Measurements from ENCODE around the gene MTERF4. TPM values are rescaled to one million over a fixed set of nuclear protein-coding genes. Genes with fewer than 3 reads are reported as not detected.

MTERF4 gene
- total and polyA plus RNA-seq, 2 of the 8 experiments (the other 6 are each of a cell fraction or from before 2014, with no cell fraction given): 25.9 to 28.5 TPM

DNA sequence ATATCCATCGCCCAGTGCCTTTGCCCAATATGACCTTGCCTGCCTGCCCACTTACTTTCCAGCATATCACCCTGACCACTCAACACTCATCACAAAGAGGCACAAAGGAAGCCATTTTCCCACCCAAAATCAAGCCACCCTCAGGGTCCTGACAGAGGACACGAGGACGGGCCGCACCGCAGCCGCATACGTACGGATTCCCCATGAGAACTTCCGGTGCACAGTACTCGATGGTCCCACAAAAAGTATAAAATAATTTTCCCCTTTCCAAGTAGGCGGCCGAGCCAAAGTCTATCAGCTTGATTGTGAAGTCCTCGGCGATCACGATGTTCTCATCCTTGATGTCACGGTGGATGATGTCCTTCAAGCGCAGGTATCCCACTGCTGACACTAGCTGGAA lies 10.0 kb upstream of the MTERF4 start:
- peaks cover 0 to 26% (median 6%) of the 10 kb centered on the region in 4 experiments; a peak in 4 of 8 replicates for H3K36me3 ChIP-seq (ENCODE audit: control insufficient read depth in 2 of 4, insufficient read depth in 4 of 4, low read length in 3 of 4)
- H3K4me3 ChIP-seq (ENCODE audit: extremely low read depth in 1 of 4, insufficient read depth in 2 of 4, low read depth in 3 of 4, low read length in 4 of 4): no peak overlapping the region
- no peak overlapping the region for H2AFZ ChIP-seq (ENCODE audit: low read length)
- no peak overlapping the region for H3K18ac ChIP-seq (ENCODE audit: extremely low read depth, low read length)
- H3K23ac ChIP-seq (ENCODE audit: insufficient read length): no peak overlapping the region
- H3K9ac ChIP-seq (replicated peaks in 1 of 4; ENCODE audit: extremely low read depth in 1 of 4, low read depth in 3 of 4, low read length in 3 of 4): no peak overlapping the region
- no peak overlapping the region for H2BK120ac ChIP-seq (replicated peaks; ENCODE audit: low read depth, low read length)
- H3K23me2 ChIP-seq (ENCODE audit: low read depth, low read length): no peaks in the 10 kb centered on the region; the same call in 1 of the 2 replicates
- no peaks in the 10 kb centered on the region; the same call in 1 of the 2 replicates for H3K79me1 ChIP-seq (ENCODE audit: low read depth, low read length)
- DNase-seq (ENCODE audit: low read depth in 1 of 2, low spot score in 2 of 2) (no peak), FAIRE-seq (no peak)
- H4K91ac ChIP-seq (replicated peaks; ENCODE audit: insufficient read length, low read length): no peak overlapping the region
- no peak overlapping the region for H3K14ac ChIP-seq (ENCODE audit: insufficient read length)
- H4K20me1 ChIP-seq (replicated peaks in 1 of 2; ENCODE audit: control insufficient read depth in 1 of 2, insufficient read depth in 2 of 2, low read length in 2 of 2): peaks cover 3 to 6% of the 10 kb centered on the region in 2 experiments
- WGBS, 2 experiments (ENCODE audit: extremely low coverage in 1 of 2, insufficient coverage in 1 of 2, insufficient read length in 1 of 2, insufficient replicate concordance in 2 of 2, low coverage in 1 of 2, low lambda C conversion rate in 2 of 2, missing lambda C conversion rate in 1 of 2): 97% methylated on average over 17 of the region's 17 CpGs; no CpG with 5 or more reads in 1 of the 2 experiments
- no peak for TF ChIP-seq EZH2 (IDR thresholded peaks at IDR 0.05; ENCODE audit: low read depth, low read length, severe bottlenecking)
- no peak for TF ChIP-seq HDAC6 (IDR thresholded peaks at IDR 0.05; ENCODE audit: low read depth, low read length)
- no peak for TF ChIP-seq BACH1 (IDR thresholded peaks at IDR 0.05; ENCODE audit: low read length)
- TF ChIP-seq BRCA1 (IDR thresholded peaks at IDR 0.05; ENCODE audit: low read depth, low read length): no peak
- TF ChIP-seq EP300 (IDR thresholded peaks at IDR 0.05; ENCODE audit: borderline replicate concordance in 1 of 2, low read depth in 2 of 2, low read length in 2 of 2): no peak
- TF ChIP-seq CBX8 (IDR thresholded peaks at IDR 0.05; ENCODE audit: borderline replicate concordance, low read depth, low read length): no peak
- TF ChIP-seq GTF2F1 (IDR thresholded peaks at IDR 0.05; ENCODE audit: borderline replicate concordance, low read depth, low read length): no peak
- TF ChIP-seq MAFK (IDR thresholded peaks at IDR 0.05; ENCODE audit: low read depth, low read length): no peak
- no peak for TF ChIP-seq SIN3A (conservative IDR thresholded peaks at IDR 0.05 in 1 of 2, IDR thresholded peaks at IDR 0.05 in 1 of 2; ENCODE audit: low read depth in 1 of 2, low read length in 2 of 2)
- no peak overlapping the region for H3K56ac ChIP-seq (replicated peaks; ENCODE audit: insufficient read length, low read depth, low read length)
- H4K5ac ChIP-seq (ENCODE audit: insufficient read length, low read depth, low read length): no peak overlapping the region
- H2BK15ac ChIP-seq (ENCODE audit: low read length): no peak overlapping the region
- no peak overlapping the region for H3K4ac ChIP-seq (replicated peaks; ENCODE audit: insufficient read length, low read depth, low read length)
- no peak overlapping the region for H3K27ac ChIP-seq (ENCODE audit: low read depth, low read length)
- H2BK12ac ChIP-seq (ENCODE audit: low read depth, low read length): no peak overlapping the region
- H2AK5ac ChIP-seq (ENCODE audit: low read depth, low read length): no peak overlapping the region
- H3K4me1 ChIP-seq (replicated peaks in 1 of 4; ENCODE audit: control insufficient read depth in 3 of 4, insufficient read depth in 4 of 4, low read length in 3 of 4): no peaks in the 10 kb centered on the region
- POLR2A ChIA-PET (ENCODE audit: partially characterized antibody): interaction anchor here (1.3 kb wide), 1 partner anchor 10 kb away, joined by 4 read pairs; the partner anchor contains the start of gene MTERF4
- no peak overlapping the region for H2BK20ac ChIP-seq (ENCODE audit: low read length)
- no peak overlapping the region for H4K8ac ChIP-seq (ENCODE audit: extremely low read depth, insufficient read depth, low read length)
- no peak overlapping the region for H2BK5ac ChIP-seq (ENCODE audit: low read depth, low read length)
- H3K27me3 ChIP-seq (replicated peaks in 1 of 4; ENCODE audit: control insufficient read depth in 3 of 4, extremely low read depth in 1 of 4, insufficient read depth in 3 of 4, low read length in 3 of 4): no peaks in the 10 kb centered on the region
- H3K4me2 ChIP-seq (ENCODE audit: insufficient read depth in 1 of 2, low read depth in 2 of 2, low read length in 2 of 2): no peak overlapping the region
- no peaks in the 10 kb centered on the region for H3K79me2 ChIP-seq (ENCODE audit: control insufficient read depth in 1 of 2, insufficient read depth in 2 of 2, low read length in 2 of 2)
- no peaks in the 10 kb centered on the region for H3K9me3 ChIP-seq (ENCODE audit: insufficient read depth in 2 of 2, low read depth in 1 of 2, low read length in 1 of 2)
- CTCF ChIA-PET (ENCODE audit: partially characterized antibody): interaction anchor here (1.1 kb wide), 1 partner anchor 34 kb away, joined by 3 read pairs; no protein-coding TSS in a partner anchor

All from H1 (cell line).